Smooth muscle cell of the umbilical artery (primary cell): ENCODE data around the gene SLC1A5. TPM values are rescaled to one million over a fixed set of nuclear protein-coding genes. Genes with fewer than 3 reads are reported as not detected.

Experiments used
- total RNA-seq: library from RNA; depleted of rRNA; stranded (reverse); fragments of >200 nt; gene quantifications from 2 replicates; pipeline ENCODE4 v1.2.3, GENCODE V29; 2014

The SLC1A5 gene
- total RNA-seq = 153 and 200 TPM in 2 replicates

DNA sequence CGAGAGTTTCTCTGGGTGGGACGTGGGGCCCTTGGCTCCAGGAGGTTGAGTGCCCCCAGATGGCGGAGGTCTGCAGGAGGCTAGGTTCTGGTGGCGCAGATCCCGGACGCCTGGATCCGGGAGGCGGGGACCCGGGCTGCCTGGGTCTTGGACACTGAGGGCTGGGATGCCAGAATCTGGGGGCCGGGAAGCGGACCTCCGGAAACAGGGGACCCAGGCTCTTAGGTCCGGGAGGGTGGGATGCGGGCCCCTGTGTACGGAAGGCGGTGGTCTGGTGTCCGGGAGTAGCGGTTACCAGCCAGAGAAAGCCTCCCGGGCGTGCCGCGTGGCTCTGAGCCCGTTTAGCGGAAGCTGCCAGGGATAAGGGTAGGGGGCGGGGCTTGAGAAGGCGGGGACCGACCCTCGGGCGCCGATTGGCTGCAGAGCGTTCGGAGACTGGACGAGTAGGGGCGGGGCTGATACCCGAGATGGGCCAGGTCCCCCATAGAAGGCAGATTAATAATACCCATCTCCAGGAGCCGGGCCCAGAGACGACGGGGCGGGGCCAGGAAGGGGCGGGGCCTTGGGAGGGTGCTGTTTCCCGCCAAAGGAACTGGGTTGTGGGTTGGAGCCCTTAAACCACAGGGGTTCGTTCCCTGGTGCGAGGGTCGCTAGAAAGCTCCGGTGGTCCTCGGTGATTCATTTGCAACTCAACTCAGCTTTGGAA is at the start of gene SLC1A5:
Gene SLC1A5 (minus strand): TSS at position 333 of the 706 bp plus-strand sequence. CDS start 629 bp downstream, outside the sequence.

GRCh38 chr19:46746281-46747057 is 41.9 kb downstream of the SLC1A5 start, which contains the start of gene STRN4:
Gene STRN4 (minus strand): TSS chr19:46746450. CDS start chr19:46746430, 20 bp downstream.

GRCh38 chr19:46745521-46746280 is 42.7 kb downstream of the SLC1A5 start, which contains the start of gene FKRP:
Gene FKRP (plus strand): TSS chr19:46746057. CDS start chr19:46755451, 9,394 bp downstream.

Other genes with a start within 250 kb of the SLC1A5 start
- gene CALM3, start 187.3 kb downstream of the SLC1A5 start, total RNA-seq = 146 and 342 TPM in 2 replicates
- gene PTGIR, start 163.5 kb downstream of the SLC1A5 start, total RNA-seq = 6.8 and 9.1 TPM in 2 replicates
- not detected in 2 replicates for gene GNG8, start 152.4 kb downstream of the SLC1A5 start, total RNA-seq
- gene DACT3, start 127.4 kb downstream of the SLC1A5 start, total RNA-seq = 2.2 and 5.0 TPM in 2 replicates
- 11.0 and 28.1 TPM in 2 replicates for gene PRKD2, start 71.5 kb downstream of the SLC1A5 start, total RNA-seq
- 30.0 and 34.6 TPM in 2 replicates for gene FKRP, start 42.5 kb downstream of the SLC1A5 start, total RNA-seq
- 43.7 and 73.4 TPM in 2 replicates for gene STRN4, start 42.1 kb downstream of the SLC1A5 start, total RNA-seq
- gene AP2S1, start 62.3 kb upstream of the SLC1A5 start, total RNA-seq = 184 and 247 TPM in 2 replicates
- gene ARHGAP35, start 72.4 kb upstream of the SLC1A5 start, total RNA-seq = 33.9 and 46.8 TPM in 2 replicates
- 0.09 and 0.30 TPM in 2 replicates for gene NPAS1, start 231.2 kb upstream of the SLC1A5 start, total RNA-seq